Stimulated activated CD8-positive, alpha-beta memory T cell treated with anti-CD3 and anti-CD28 coated beads, Interleukin-7, amount 100 ng/mL, for 24 hours (primary cell): ENCODE results near the gene GIGYF2.
"Not testable (repeated sequence)": the region's sequence is repeated elsewhere in the genome, so short reads cannot be mapped to it uniquely, and the experiment has no call there.

Experiments
- DNase-seq: peaks from one replicate; pipeline ENCODE4 v3.0.0-alpha.2; 2020; ENCODE audit warnings: low read depth

Gene GIGYF2

GRCh38 chr2:232689152-232689910 lies 7.8 kb upstream of the GIGYF2 start:
- no peak for DNase-seq

DNA sequence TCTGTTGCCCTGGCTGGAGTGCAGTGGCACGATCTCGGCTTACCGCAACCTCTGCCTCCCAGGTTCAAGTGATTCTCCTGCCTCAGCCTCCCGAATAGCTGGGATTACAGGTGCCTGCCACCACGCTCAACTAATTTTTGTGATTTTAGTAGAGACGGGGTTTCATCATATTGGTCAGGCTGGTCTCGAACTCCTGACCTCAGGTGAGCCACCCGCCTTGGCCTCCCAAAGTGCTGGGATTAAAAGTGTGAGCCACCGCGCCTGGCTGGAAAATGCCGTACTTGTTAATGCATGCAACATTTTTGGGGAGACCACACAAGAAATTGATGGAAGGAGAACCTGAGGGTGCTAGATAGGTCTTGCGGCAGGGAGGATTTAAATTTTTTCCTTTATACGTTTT lies 6.0 kb upstream of the GIGYF2 start:
- DNase-seq = not testable (repeated sequence)

DNA sequence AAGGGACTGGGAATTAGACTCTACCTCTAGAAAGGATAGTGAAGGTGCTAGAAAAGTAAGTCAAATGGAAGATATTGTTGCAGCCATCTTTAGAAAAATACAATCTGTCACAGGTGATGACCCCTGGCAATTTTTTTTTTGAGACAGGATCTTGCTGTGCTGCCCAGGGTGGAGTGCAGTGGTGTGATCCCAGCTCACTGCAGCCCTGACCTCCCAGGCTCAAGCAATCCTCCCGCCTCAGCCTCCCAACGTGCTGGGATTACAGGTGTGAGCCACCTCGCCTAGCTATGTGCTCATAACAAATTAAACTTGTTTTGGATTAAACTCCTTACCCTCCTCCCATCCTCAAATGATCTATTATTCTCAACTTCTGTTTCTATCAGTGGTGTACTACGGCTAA lies 3.8 kb upstream of the GIGYF2 start:
- DNase-seq = no peak

GRCh38 chr2:232696609-232697058 lies 497 bp upstream of the GIGYF2 start:
- DNase-seq = no peak

GRCh38 chr2:232697807-232698110 lies 628 bp downstream of the GIGYF2 start:
- no peak for DNase-seq

- DNase-seq = no peak
These were observed 1.5 kb downstream of the GIGYF2 start for GRCh38 chr2:232698556-232699091.

DNA sequence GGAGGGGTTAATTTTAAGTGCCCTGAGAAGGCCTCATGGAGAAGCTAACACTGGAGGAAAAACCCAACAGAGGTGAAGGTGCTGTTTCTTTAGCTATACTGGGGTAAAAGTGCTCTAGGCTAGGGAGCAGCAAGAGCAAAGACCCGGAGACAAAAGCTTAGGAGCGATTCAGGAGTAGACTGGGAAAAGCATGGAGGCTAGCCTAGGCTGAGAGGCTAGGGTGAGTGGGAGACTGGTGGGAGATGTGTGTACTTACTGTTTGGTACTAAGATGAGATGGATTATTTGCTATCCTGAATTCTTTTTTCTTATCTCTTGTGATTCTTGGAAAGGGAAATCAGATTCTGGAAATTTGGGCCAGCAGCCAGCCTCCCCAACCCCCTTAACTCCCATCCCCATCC lies 2.0 kb downstream of the GIGYF2 start:
- DNase-seq = no peak

DNA sequence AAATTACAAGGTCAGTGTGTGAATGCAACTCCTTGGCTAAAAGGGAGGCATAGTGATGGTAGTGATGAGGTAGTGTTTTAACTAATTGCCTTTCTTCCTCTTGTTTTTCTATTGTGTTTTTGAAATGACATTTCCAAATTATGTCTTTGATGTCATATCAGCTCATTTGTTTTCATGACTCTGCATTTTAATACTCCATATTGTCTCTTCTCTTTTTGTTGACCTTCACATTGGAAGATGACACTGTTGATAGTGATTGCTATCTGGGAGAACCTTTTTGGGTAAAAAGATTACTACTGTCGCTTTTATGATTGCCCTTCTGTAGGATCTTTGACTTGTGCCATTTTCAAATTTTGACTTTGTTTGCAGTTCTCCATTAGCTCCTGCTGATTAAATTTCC lies 3.0 kb downstream of the GIGYF2 start:
- no peak for DNase-seq

DNA sequence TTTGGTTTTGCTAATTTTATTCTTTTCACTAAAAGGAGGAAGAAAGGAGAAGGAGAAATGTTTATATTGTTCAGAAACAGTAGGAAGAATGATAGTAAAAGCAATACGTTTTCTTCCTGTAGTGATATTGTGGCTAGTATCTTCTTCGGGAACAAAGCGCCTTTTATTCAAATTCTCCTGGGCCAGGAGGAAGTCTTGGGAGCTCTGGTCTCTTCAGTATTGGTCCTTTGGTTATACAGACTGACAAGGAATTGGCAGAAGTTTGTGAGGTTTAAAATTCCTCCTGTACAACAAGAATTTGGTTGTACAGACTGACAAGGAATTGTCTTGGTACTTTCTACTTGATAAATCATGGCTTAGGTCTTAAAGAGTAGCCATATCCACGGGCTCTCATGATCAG lies 9.9 kb downstream of the GIGYF2 start:
- DNase-seq = no peak

GRCh38 chr2:232713505-232713904 lies 16.4 kb downstream of the GIGYF2 start:
- DNase-seq = no peak

- DNase-seq = no peak
These were observed 17.8 kb downstream of the GIGYF2 start for GRCh38 chr2:232714969-232715368.

GRCh38 chr2:232720056-232720455 lies 22.9 kb downstream of the GIGYF2 start:
- DNase-seq = not testable (repeated sequence)

GRCh38 chr2:232721261-232721660 lies 24.1 kb downstream of the GIGYF2 start:
- DNase-seq = no peak

DNA sequence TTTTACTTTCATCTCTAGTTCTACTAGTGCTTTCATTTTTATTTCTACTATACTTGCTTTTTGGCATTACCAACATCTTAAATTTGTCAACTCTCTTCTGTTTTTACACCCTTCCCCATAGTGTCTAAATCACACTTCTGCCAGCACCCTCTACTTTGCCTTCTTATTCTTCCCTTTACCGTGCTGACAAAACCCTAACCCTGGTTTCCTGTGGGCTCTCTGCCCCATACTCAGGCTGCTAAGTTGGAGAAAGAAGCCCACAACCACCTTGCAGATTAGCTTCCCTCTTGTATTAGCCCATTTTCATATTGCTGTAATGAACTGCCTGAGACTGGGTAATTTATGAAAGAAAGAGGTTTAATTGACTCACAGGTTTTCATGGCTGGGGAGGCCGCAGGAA lies 24.8 kb downstream of the GIGYF2 start:
- DNase-seq = no peak

GRCh38 chr2:232723027-232723426 lies 25.9 kb downstream of the GIGYF2 start:
- DNase-seq = no peak

- DNase-seq = no peak
These were observed 31.7 kb downstream of the GIGYF2 start for GRCh38 chr2:232728785-232729184.

DNA sequence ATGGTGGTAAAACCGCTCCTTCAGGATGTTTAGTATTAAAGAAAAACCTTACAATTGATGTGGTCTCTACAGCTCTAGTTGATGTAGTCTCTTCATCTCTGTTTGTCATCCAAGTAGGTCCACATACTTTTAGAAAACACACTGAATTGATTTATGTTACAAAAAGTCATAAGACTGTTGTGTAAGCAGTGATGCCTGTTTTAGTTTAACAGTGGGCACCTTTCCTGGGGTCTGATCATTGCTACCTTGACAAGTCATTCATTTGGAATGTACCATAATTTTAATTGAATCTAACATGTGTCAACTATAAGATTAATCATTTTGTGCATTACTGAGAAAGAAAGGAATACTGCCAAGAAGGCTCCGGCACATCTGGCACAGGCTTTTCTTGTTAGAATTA lies 34.3 kb downstream of the GIGYF2 start:
- DNase-seq = no peak

- DNase-seq = no peak
These were observed 44.2 kb downstream of the GIGYF2 start for GRCh38 chr2:232741294-232741693.

DNA sequence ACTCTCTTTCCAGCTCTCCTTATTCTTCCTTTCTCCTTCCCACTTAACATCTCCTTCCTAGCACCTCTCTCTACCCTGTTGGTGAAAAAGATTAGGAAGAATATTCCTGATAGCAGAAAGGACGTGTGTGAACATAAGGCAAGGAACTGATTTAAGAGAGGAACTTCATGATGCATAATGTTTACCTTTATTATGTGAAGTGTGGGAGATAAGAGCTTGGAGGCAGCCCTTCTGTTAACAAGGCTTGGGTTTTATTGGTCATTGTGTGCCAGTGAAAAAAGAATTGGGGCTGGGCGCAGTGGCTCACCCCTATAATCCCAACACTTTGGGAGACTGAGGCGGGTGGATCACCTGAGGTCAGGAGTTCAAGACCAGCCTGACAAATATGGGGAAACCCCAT lies 44.8 kb downstream of the GIGYF2 start:
- DNase-seq = no peak

GRCh38 chr2:232744963-232745362 lies 47.8 kb downstream of the GIGYF2 start:
- no peak for DNase-seq

GRCh38 chr2:232748038-232748437 lies 50.9 kb downstream of the GIGYF2 start:
- DNase-seq = no peak

DNA sequence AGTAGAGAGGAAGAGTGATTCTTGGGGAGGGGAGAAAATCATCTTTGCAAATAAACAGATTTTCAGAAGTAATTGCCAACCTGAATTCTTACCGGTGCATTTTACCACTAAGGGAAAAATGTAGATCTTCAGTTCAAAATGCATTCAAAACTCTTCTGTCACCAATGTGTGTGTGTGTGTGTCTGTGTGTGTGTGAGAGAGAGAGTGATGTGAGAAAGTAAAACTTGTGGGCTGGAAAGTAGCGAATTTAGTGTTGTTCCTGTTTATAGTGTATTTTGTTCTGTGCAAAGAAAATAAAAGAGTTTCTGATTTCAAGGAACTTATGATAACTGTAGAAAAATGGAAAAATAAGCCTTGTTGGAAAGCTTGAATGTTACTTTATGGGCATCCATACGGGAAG lies 52.2 kb downstream of the GIGYF2 start:
- no peak for DNase-seq

DNA sequence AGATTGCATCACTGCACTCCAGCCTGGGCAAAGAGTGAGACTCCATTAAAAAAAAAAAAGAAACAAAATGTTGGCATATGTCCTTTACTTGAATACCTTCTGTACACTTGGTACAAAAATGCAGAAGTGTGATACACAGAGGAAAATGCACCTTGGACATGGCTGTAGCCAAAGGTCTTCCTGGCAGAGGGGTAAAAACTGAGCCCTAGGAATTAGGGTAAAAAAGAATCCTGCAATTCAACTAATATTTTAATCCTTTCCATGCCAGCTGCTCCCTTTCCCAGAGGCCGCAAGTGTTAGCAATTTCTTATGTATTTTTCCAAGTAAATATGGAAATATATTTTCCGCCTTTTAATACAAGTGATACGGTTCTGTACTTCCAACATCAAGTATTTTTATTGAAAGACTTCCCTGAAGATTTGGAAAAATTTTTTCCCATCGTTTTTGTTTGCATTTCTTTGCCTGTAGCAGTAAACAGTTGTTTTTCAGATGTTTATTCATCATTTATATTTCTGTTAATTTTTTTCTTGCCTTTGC lies 53.1 kb downstream of the GIGYF2 start:
- no peak for DNase-seq

DNA sequence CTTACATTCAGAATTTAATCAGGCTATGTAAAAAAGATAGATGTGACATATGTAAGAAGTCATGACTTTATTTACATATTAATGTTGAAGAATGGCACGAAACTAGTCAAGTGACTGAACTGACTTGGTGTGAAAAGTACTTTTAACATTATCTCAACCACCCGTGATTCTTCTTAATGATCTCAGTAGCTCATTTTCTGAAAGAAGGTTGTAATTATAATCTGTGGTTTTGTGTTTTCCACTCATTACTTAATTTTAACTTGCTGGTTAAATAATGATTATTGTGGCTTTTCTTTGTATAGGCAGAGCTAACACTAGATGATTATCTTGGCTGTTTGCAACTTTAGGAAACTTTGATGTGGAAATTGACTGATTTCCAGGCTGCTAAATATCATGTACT lies 60.8 kb downstream of the GIGYF2 start:
- DNase-seq = no peak
